DMS53 (cell line): ENCODE data around the gene LMNTD2.

Experiments used
- DNase-seq: peaks from one replicate; lab custom pipeline; 2025; lab: John Stamatoyannopoulos, UW

LMNTD2 gene

GRCh38 chr11:553083-553987 is 7.2 kb downstream of the LMNTD2 start:
- DNase-seq = no peak

DNA sequence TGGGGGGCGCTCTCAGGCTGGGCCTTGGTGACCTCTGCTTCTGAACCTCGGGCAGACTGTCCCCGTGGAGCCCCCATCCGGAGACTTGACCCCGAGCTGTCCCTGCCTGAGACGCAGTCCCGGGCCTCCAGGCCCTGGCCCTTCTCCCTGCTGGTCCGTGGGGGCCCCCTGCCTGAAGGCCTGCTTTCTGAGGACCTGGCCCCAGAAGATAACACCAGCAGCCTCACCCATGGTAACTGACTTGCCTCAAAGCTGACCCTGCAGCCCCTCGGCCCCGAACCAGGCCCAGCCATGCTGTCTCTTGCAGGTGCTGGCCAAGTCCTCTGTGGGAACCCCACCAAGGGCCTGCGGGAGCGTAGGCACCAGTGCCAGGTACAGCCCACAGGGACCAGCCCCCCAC is 8.9 kb downstream of the LMNTD2 start:
- DNase-seq = no peak

GRCh38 chr11:551131-551530 is 9.4 kb downstream of the LMNTD2 start:
- no peak for DNase-seq

DNA sequence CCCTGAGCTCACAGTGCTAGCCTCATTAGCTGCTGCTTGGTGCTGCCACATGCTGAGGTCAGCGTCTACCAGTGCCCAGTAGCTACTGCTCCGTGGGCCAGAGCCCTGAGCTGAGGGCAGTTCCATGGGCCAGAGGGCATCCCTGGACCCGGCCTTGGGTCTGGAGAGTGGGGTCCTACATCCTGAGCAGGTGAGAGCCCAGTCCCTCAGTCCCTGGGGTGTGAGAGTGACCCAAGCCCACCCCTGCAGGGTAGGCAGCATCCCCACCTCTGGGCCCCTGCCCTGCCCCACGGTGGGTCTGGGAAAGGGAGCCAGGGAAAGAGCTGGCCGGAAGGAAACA is 9.8 kb downstream of the LMNTD2 start:
- no peak for DNase-seq

- no peak for DNase-seq
Observed at GRCh38 chr11:550021-550745, 10.4 kb downstream of the LMNTD2 start.

GRCh38 chr11:548700-549603 is 11.6 kb downstream of the LMNTD2 start:
- DNase-seq = peak; percentile 56

DNA sequence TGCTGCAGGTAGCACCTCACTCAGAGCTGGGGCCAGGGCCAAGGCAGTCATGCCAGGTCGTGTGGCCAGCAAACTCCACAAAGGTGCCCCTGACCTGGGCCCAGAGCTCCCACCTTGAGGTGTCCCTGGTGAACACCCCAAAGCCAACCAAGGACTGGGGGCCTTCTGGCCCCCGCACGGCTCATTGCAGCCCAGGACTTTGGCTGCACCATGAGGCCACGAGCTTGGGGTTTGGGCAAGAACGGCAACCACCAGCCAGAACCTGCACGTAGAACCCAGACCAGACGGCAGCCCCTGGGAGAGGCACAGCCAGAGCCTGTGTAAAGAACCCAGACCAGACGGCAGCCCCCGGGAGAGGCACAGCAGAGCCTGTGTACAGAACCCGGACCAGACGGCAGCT is 15.4 kb downstream of the LMNTD2 start:
- DNase-seq = no peak

- DNase-seq = no peak
Observed at GRCh38 chr11:544817-545166, 15.7 kb downstream of the LMNTD2 start.

GRCh38 chr11:541433-541885 is 19.1 kb downstream of the LMNTD2 start:
- peak; percentile 49 for DNase-seq

DNA sequence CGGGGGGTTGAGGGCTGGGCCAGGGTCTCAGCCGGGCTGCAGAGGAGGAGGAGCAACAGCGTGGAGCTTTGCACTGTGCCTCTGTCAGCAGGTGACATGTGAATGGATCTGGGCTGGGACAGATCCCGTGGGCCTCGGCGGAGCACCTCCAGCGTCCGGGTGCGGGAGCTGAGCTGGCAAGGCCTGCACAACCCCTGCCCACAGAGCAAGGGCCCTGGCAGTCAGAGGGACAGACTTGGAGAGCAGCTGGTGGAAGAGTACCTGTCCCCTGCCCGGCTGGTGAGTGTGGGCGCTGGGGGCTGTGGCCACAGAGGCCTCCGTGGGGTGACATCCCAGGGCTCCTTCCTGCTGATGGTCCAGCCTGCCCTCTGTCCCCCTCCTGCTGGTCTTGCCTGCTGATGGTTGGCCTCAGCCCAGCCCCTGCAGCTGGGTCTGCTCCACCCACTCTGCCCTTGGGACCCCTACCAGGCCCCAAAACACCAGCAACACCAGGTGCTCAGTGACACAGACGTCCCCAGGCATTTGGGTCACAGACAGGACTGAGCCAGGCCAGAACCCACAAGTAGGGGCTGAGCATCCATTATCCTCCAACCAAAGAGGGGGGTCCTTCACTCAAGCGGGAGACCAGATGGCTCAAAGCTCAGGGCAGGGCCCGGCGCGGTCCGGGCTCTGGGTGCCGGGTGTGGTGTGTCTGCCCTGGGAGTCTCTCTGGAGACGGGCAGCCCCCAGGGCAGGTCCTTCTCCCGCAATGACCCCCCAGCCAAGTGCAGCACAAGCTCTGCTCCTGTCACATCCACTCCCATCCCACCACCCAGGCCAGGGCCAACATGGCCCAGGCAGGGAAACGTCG is 19.7 kb downstream of the LMNTD2 start:
- DNase-seq = no peak

DNA sequence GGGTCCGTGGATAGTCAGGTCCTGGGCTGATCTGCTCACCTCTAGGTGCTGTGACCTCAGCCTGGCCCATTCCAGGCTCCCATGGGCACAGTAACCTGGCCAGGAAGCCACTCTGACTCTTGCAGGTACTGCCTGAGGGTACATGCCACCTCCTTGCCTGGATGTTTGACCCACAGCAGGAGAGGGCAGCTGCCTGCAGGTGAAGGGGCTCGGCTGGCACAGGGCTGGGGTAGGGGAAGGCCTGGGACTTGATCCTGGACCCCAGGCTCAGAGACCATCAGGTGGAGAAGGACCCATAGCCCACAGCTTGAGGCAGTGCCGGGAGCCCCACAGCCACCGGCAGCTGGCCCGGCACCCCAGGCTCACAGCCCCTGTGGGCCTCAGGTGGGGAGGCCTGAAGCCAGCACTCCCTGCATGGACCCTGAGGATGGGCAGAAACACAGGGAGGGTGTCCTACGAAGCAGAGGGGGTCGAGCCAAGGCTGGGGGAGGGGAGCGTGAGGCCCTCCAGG is 20.5 kb downstream of the LMNTD2 start:
- DNase-seq = no peak

DNA sequence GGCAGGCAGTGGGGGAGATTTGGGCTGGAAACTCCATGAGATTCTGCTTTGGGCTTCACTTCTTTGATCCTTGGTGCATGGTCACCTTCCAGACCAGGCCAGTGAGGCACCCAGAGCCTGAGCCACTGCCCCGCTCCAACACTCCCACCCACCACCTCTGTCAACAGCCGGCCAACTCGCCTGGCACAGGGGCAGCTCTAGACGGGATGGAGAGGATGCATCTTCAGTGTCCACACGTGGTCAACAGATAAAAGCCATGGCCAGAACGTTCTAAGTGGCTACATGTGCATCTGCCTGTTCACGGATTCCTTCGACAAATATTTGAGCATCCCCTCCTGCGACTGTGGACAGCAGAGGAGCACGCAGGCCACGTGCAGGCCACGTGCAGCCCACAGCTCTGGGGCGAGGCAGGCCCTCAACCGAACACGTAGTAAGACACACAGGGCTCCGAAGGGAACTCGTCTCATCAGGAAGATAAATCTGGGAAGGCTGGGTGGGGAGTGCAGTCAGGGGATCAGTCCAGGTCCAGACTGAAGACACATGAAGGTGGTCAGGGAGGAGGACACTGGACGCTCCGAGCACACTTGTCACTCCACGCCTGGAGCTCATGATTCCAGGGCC is 22.0 kb downstream of the LMNTD2 start:
- peak; percentile 45 for DNase-seq

DNA sequence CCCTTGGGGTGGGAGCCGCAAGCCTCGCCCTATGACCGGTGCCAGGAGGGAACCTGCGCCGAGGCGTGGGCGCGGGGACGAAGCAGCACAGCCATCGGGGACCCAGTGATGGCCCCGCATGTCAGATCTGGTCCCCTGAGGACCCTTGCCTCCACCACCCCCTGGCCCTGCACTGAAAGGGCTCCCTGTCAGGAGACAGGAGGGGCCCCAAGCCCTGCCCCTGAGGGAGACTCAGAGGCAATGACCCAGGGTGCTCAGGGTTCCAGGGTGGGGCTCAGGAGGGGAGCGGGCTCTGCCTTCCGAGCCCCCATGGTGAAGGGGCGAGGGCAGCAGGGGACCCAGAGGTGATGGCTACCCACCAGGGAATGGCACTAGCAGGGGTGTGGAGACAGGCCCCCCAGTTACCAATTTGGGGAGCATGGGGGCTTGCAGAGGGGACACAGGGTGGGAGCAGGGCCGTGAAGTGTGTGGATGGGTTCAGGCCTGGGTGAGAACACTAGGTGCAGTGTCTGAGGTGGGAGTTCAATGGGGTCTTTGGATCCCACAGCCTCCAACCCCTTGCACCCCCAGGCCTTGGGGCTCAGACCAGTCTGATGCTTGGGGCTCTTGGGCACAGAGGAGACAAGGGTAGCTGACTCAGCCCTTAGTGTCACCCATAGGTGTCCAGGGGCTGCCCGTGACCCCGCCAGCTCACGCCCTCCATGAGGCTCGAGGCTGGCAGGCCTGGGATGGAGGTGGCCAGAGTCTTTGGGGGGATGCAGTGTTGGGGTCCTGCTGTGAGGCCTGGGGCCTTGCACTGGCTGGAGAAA is 22.7 kb downstream of the LMNTD2 start:
- DNase-seq = peak; percentile 48

DNA sequence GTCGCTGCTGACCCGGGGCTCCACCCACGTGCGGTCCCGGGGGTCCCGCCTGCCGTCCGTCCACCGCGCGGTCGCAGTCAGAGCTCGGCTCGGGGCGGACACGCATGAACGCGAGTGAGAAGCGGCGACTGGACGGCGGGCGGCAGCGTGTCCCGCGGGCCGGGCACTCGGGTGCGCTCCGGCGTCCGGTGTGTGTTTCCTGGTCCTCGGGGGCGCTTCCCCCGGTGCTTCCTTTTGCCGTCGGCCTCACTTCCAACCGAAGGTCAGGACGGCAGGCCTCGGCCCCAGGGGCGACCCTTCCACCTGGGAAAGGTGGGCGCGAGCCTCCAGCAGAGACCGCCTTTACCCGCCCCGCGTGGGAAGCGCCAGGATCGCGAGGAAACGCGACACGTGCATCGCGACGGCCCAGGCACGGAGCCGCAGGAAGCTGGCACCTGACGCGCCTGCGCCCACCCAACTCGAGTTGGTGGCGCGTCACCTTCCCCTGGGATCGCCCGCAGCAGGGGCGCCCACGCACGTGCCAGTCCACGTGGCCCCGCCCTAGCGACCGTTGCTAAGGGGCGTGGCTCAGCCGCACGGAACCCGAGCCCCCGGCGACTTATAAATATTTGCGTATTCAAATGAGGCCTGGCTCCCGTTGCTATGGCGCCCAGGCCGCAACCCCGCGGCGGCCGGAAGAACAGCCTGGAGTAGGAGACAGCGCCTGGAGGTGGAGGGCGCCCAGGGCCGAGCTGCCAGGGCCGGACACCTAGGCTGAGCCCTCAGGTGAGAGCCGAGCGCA is 23.5 kb downstream of the LMNTD2 start, which contains the start of gene LRRC56:
LRRC56 (plus strand) TSS at position 687 of the 781 bp plus-strand sequence. CDS start 3,158 bp downstream, outside the sequence.
- peak; percentile 99 for DNase-seq

- DNase-seq = peak; percentile 99
Observed at GRCh38 chr11:535519-536454, 24.8 kb downstream of the LMNTD2 start, which contains the start of gene HRAS. Gene HRAS, minus strand, starts transcription at chr11:535576.

- no peak for DNase-seq
Observed at GRCh38 chr11:535210-535518, 25.4 kb downstream of the LMNTD2 start.

GRCh38 chr11:534396-535209 is 25.9 kb downstream of the LMNTD2 start:
- peak; percentile 83 for DNase-seq
